ENCODE results near the gene HPRT1.

DNA sequence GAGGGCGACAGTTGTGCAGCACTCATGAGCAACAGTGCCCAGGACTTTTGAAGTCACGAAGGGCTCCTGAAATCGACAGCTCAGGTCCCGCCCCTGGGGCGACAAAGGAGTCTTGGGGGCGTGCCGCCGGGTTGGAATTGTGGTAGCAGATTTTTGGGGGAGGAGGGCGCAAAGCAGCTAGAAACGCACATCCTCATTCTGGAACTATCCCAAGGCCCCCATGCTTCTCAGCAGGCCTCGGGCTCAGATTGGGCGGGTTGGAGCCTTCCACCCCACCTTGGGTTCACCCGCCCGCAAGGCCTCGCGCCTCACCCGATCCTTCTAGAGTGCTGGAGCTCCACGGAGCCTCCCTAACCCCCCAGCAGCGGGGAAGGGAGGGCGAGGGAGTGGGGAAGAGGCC is 85.5 kb downstream of the HPRT1 start:
- TF ChIP-seq CTCF (optimal IDR thresholded peaks at IDR 0.05 in 1 of 3, IDR thresholded peaks at IDR 0.05 in 1 of 3, conservative IDR thresholded peaks at IDR 0.05 in 1 of 3; ENCODE audit: extremely low read depth in 1 of 3, insufficient read depth in 2 of 3, low read length in 3 of 3) (no peak), EZH2 (IDR thresholded peaks at IDR 0.05; ENCODE audit: low read length) (no peak)
